SK-N-SH (cell line): ENCODE data around the gene SNX3. TPM values are rescaled to one million over a fixed set of nuclear protein-coding genes. Genes with fewer than 3 reads are reported as not detected.

Experiments used
- CTCF ChIA-PET: fragments of 300-600, 350-600 bp; formaldehyde crosslinking; extraction: SDS; loops from one replicate; lab custom pipeline; 2021; lab: Yijun Ruan, JAX
- POLR2A ChIA-PET: fragments of 350-600 bp; sonication (Branson Sonifier 250); formaldehyde crosslinking; extraction: SDS; loops from one replicate; lab custom pipeline; 2020; ENCODE audit warnings: antibody characterized with exemption, inconsistent platforms; lab: Yijun Ruan, JAX
- DNase-seq: peaks from one replicate; pipeline ENCODE4 v3.0.0; 2012
- H2AFZ ChIP-seq: fragments of 200-600 bp; sonication (generic); 2 replicates; pipeline ENCODE4 v1.8.1; 2016; ENCODE audit warnings: antibody characterized with exemption, mild to moderate bottlenecking, low read depth
- H3F3A ChIP-seq: fragments of 200-600 bp; sonication (generic); replicated peaks from 2 replicates; pipeline ENCODE3; 2016; ENCODE audit warnings: antibody characterized with exemption, mild to moderate bottlenecking; ENCODE audit not compliant: insufficient read depth
- H3K27ac ChIP-seq, 2 experiments: fragments of 200-500 bp in 1 of 2; fragments of 200-600 bp in 1 of 2; sonication (Bioruptor generic) in 1 of 2; sonication (generic), shearing (Covaris generic) in 1 of 2; 2 replicates each; pipeline versions ENCODE4 v1.5.1 to v1.6.1; 2014 to 2016; ENCODE audit warnings: low read depth in 2 of 2, inconsistent platforms in 1 of 2, low read length in 1 of 2, mild to moderate bottlenecking in 1 of 2, mixed read lengths in 1 of 2
- H3K27me3 ChIP-seq: fragments of 200-600 bp; sonication (generic), shearing (Covaris generic); 2 replicates; pipeline ENCODE4 v1.6.1; 2016; ENCODE audit warnings: mixed run types; ENCODE audit not compliant: insufficient read depth
- H3K36me3 ChIP-seq, 2 experiments: fragments of 200-500 bp in 1 of 2; fragments of 200-600 bp in 1 of 2; sonication (Bioruptor generic) in 1 of 2; sonication (generic) in 1 of 2; replicated peaks in 1 of 2; 2 replicates each; pipeline versions ENCODE3 to v1.5.1; 2014 to 2016; ENCODE audit warnings: low read length in 1 of 2, mild to moderate bottlenecking in 1 of 2; ENCODE audit not compliant: insufficient read depth in 2 of 2, control insufficient read depth in 1 of 2
- H3K4me1 ChIP-seq, 2 experiments: fragments of 200-500 bp in 1 of 2; fragments of 200-600 bp in 1 of 2; sonication (Bioruptor generic) in 1 of 2; sonication (generic), shearing (Covaris generic) in 1 of 2; 2 replicates each; pipeline versions ENCODE4 v1.5.1 to v1.6.1; 2014 to 2016; ENCODE audit warnings: low read depth in 1 of 2, low read length in 1 of 2, mixed run types in 1 of 2; ENCODE audit not compliant: insufficient read depth in 2 of 2, control insufficient read depth in 1 of 2
- H3K4me2 ChIP-seq: fragments of 200-600 bp; sonication (generic), shearing (Covaris generic); 2 replicates; pipeline ENCODE4 v1.6.1; 2017; ENCODE audit warnings: mixed run types
- H3K4me3 ChIP-seq, 2 experiments: fragments of 200-500 bp in 1 of 2; fragments of 200-600 bp in 1 of 2; sonication (Bioruptor generic) in 1 of 2; sonication (generic), shearing (Covaris generic) in 1 of 2; 2 replicates each; pipeline versions ENCODE4 v1.5.1 to v1.8.1; 2014 to 2016; ENCODE audit warnings: low read depth in 2 of 2, inconsistent platforms in 1 of 2, low read length in 1 of 2, mild to moderate bottlenecking in 1 of 2, mixed read lengths in 1 of 2, moderate library complexity in 1 of 2
- H3K79me2 ChIP-seq: fragments of 200-600 bp; sonication (generic); 2 replicates; pipeline ENCODE4 v1.8.1; 2017; ENCODE audit warnings: mild to moderate bottlenecking; ENCODE audit not compliant: insufficient read depth
- H3K9ac ChIP-seq: fragments of 200-600 bp; sonication (generic); 2 replicates; pipeline ENCODE4 v1.6.1; 2017; ENCODE audit warnings: mixed run types
- H3K9me2 ChIP-seq: fragments of 200-600 bp; sonication (generic); 2 replicates; pipeline ENCODE4 v1.6.1; 2017; ENCODE audit warnings: mixed run types
- H3K9me3 ChIP-seq: fragments of 200-600 bp; sonication (generic); 2 replicates; pipeline ENCODE4 v1.6.1; 2017; ENCODE audit warnings: mixed run types, mild to moderate bottlenecking, moderate library complexity
- H4K20me1 ChIP-seq: fragments of 200-600 bp; sonication (generic); 2 replicates; pipeline ENCODE4 v1.6.1; 2017; ENCODE audit warnings: mild to moderate bottlenecking, mixed run types; ENCODE audit not compliant: insufficient read depth
- CHD2 ChIP-seq: fragments of 150-350 bp; IDR thresholded peaks from 2 replicates; pipeline ENCODE4 v1.6.1; 2018; ENCODE audit warnings: low read length; ENCODE audit not compliant: partially characterized antibody
- FOSL2 ChIP-seq: IDR thresholded peaks from 2 replicates; pipeline ENCODE4 v1.4.0; 2012; ENCODE audit warnings: low read depth, mild to moderate bottlenecking, moderate library complexity, borderline replicate concordance
- FOXJ3 ChIP-seq: sonication (generic); formaldehyde crosslinking; IDR thresholded peaks from 2 replicates; pipeline ENCODE4 v1.5.1; 2020; ENCODE audit warnings: mild to moderate bottlenecking, missing genetic modification reagents
- FOXM1 ChIP-seq: IDR thresholded peaks from 2 replicates; pipeline ENCODE4 v1.4.0; 2012; ENCODE audit warnings: low read depth, mild to moderate bottlenecking
- JUND ChIP-seq: IDR thresholded peaks from 2 replicates; pipeline ENCODE4 v1.4.0; 2012
- MEF2A ChIP-seq: IDR thresholded peaks from 2 replicates; pipeline ENCODE4 v1.4.0; 2012; ENCODE audit warnings: low read depth, borderline replicate concordance
- MXI1 ChIP-seq: IDR thresholded peaks from 2 replicates; pipeline ENCODE4 v1.6.1; 2012; ENCODE audit warnings: mild to moderate bottlenecking, low read depth, low read length, improper control_type of control experiment
- POLR2AphosphoS5 ChIP-seq: IDR thresholded peaks from 2 replicates; pipeline ENCODE4 v1.6.1; 2012; ENCODE audit warnings: low read depth, low read length
- RCOR1 ChIP-seq: fragments of 150-350 bp; IDR thresholded peaks from 2 replicates; pipeline ENCODE4 v1.6.1; 2017; ENCODE audit warnings: antibody characterized with exemption, low read length
- RFX5 ChIP-seq: IDR thresholded peaks from 2 replicates; pipeline ENCODE4 v1.6.1; 2012; ENCODE audit warnings: mild to moderate bottlenecking, improper control_type of control experiment, low read length
- TAF1 ChIP-seq: IDR thresholded peaks from 2 replicates; pipeline ENCODE4 v1.6.1; 2012; ENCODE audit warnings: low read depth, mild to moderate bottlenecking, low read length, moderate library complexity, borderline replicate concordance
- WGBS: methylation state at CpG from one replicate; pipeline ENCODE4 v1.1.6; 2017; ENCODE audit warnings: low lambda C conversion rate; 5-methylcytosine and 5-hydroxymethylcytosine counted together
- polyA plus RNA-seq, 3 experiments: library from polyadenylated mRNA; depleted of rRNA; stranded (reverse); fragments of >200 nt; gene quantifications; 2 replicates each; pipeline ENCODE4 v1.2.3, GENCODE V29; 2012
- TF ChIP-seq, protein P1 (sequence below): IDR thresholded peaks from 2 replicates; pipeline ENCODE4 v1.4.0; 2012; ENCODE audit warnings: low read depth, borderline replicate concordance
- TF ChIP-seq, protein P2 (sequence below): fragments of 150-350 bp; IDR thresholded peaks from 2 replicates; pipeline ENCODE4 v1.6.1; 2016; ENCODE audit warnings: mild to moderate bottlenecking, low read depth, low read length
- TF ChIP-seq, protein P3 (sequence below): IDR thresholded peaks from 2 replicates; pipeline ENCODE4 v1.4.0; 2012; ENCODE audit warnings: low read depth, borderline replicate concordance
- TF ChIP-seq, protein P4 (sequence below): fragments of 200-600 bp; sonication (generic); IDR thresholded peaks from 2 replicates; pipeline ENCODE4 v1.6.1; 2017; ENCODE audit warnings: antibody characterized with exemption, mild to moderate bottlenecking, moderate library complexity

Gene SNX3
- polyA plus RNA-seq, 1 of the 3 experiments (the other 2 are of a cell fraction), result 105 TPM

DNA sequence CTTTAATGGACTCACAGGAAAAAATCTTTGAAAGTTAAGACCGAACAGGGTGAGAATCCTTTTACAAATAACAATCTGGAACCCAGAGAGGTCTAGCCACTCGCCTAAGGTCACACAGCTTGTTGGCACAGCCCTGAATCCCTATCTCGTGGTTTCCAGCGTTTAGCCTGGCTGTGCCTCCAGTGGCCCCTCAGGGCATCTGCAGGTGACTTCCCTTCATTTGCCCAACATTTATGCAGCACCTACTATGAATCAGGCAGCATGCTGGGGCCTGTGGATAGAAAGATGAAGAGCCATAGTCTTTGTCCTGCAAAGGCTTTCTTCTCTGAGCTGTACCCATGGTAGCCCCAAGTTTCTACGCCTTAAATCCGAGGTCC is 97.6 kb downstream of the SNX3 start:
- CTCF ChIA-PET, result interaction anchor here (1.2 kb wide), 1 partner anchor 11 kb away, joined by 4 read pairs; no protein-coding TSS in a partner anchor
- 6% methylated on average over 2 of the region's 6 CpGs for WGBS

DNA sequence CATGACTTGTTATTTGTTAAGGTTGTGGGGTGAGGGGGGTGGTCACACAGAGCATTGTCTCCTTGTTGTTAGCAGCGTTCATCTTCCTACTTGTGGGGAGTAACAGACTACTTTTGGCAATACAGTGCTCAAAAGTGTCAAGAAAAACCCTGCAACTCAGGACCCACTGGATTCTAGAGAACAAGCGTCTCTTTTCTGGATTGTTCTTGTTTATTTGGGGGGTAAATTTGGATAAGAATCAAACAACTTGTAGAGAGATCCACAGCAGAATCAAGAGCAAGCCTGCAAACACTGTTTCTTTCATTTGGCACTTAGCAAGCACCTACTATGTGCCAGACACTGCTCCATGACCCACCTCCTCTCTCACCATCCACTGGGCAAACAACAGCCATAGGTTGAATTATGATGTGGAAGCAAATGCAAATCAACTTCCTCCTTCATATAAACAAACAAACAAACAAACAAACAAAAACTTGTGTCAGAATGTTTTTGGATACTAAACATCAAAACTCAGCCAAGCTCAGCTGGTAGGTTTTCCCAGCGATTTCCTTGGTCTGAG is 99.0 kb downstream of the SNX3 start:
- H4K20me1 ChIP-seq, result no peaks in the 10 kb centered on the region
- ChIA-PET POLR2A (no interaction called here), CTCF (interaction anchor here (1.1 to 1.4 kb wide), 3 partner anchors 13 to 331 kb away, joined by 4 read pairs; no protein-coding TSS in a partner anchor)
- H3K27ac ChIP-seq, result no peak overlapping the region
- no peaks in the 10 kb centered on the region for H3K9me2 ChIP-seq
- H3F3A ChIP-seq, result no peaks in the 10 kb centered on the region
- no peak overlapping the region for H3K9ac ChIP-seq
- no peak overlapping the region for H2AFZ ChIP-seq
- TF ChIP-seq, protein P1, sequence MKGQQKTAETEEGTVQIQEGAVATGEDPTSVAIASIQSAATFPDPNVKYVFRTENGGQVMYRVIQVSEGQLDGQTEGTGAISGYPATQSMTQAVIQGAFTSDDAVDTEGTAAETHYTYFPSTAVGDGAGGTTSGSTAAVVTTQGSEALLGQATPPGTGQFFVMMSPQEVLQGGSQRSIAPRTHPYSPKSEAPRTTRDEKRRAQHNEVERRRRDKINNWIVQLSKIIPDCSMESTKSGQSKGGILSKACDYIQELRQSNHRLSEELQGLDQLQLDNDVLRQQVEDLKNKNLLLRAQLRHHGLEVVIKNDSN, result no peak
- TF ChIP-seq POLR2AphosphoS5 (no peak), FOXJ3 (no peak), FOXM1 (no peak), MEF2A (no peak), TAF1 (no peak), RFX5 (no peak), FOSL2 (no peak), MXI1 (no peak), CHD2 (no peak), JUND (no peak)
- TF ChIP-seq, protein P2, sequence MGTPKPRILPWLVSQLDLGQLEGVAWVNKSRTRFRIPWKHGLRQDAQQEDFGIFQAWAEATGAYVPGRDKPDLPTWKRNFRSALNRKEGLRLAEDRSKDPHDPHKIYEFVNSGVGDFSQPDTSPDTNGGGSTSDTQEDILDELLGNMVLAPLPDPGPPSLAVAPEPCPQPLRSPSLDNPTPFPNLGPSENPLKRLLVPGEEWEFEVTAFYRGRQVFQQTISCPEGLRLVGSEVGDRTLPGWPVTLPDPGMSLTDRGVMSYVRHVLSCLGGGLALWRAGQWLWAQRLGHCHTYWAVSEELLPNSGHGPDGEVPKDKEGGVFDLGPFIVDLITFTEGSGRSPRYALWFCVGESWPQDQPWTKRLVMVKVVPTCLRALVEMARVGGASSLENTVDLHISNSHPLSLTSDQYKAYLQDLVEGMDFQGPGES, result no peak
- TF ChIP-seq, protein P3, sequence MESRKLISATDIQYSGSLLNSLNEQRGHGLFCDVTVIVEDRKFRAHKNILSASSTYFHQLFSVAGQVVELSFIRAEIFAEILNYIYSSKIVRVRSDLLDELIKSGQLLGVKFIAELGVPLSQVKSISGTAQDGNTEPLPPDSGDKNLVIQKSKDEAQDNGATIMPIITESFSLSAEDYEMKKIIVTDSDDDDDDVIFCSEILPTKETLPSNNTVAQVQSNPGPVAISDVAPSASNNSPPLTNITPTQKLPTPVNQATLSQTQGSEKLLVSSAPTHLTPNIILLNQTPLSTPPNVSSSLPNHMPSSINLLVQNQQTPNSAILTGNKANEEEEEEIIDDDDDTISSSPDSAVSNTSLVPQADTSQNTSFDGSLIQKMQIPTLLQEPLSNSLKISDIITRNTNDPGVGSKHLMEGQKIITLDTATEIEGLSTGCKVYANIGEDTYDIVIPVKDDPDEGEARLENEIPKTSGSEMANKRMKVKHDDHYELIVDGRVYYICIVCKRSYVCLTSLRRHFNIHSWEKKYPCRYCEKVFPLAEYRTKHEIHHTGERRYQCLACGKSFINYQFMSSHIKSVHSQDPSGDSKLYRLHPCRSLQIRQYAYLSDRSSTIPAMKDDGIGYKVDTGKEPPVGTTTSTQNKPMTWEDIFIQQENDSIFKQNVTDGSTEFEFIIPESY, result no peak
- no peaks in the 10 kb centered on the region for H3K36me3 ChIP-seq
- H3K4me1 ChIP-seq, result peaks cover 0 to 32% of the 10 kb centered on the region in 2 experiments; a peak in 1 of 4 replicates
- H3K79me2 ChIP-seq, result no peaks in the 10 kb centered on the region
- H3K9me3 ChIP-seq, result no peaks in the 10 kb centered on the region
- peaks cover 98% of the 10 kb centered on the region for H3K27me3 ChIP-seq
- no peak overlapping the region for H3K4me2 ChIP-seq
- WGBS, result 27% methylated on average over 3 of the region's 3 CpGs
- H3K4me3 ChIP-seq, result no peak overlapping the region
- no peak for DNase-seq

More for the DNA sequence above, 97.6 kb downstream of the SNX3 start:
- TF ChIP-seq, protein P4, sequence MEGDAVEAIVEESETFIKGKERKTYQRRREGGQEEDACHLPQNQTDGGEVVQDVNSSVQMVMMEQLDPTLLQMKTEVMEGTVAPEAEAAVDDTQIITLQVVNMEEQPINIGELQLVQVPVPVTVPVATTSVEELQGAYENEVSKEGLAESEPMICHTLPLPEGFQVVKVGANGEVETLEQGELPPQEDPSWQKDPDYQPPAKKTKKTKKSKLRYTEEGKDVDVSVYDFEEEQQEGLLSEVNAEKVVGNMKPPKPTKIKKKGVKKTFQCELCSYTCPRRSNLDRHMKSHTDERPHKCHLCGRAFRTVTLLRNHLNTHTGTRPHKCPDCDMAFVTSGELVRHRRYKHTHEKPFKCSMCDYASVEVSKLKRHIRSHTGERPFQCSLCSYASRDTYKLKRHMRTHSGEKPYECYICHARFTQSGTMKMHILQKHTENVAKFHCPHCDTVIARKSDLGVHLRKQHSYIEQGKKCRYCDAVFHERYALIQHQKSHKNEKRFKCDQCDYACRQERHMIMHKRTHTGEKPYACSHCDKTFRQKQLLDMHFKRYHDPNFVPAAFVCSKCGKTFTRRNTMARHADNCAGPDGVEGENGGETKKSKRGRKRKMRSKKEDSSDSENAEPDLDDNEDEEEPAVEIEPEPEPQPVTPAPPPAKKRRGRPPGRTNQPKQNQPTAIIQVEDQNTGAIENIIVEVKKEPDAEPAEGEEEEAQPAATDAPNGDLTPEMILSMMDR, result peak; percentile 21; the same call in 1 of the 2 replicates
- TF ChIP-seq RCOR1, result no peak
- POLR2A ChIA-PET, result interaction anchor here (0.6 kb wide), 1 partner anchor 35 kb away, joined by 3 read pairs; no protein-coding TSS in a partner anchor
- no peaks in the 10 kb centered on the region for H3K9me2 ChIP-seq
- no peak overlapping the region for H2AFZ ChIP-seq
- H3K9ac ChIP-seq, result no peak overlapping the region
- no peaks in the 10 kb centered on the region for H4K20me1 ChIP-seq
- no peak overlapping the region for H3K4me3 ChIP-seq
- H3K27me3 ChIP-seq, result peaks cover 88% of the 10 kb centered on the region
- H3K79me2 ChIP-seq, result no peaks in the 10 kb centered on the region
- H3K9me3 ChIP-seq, result no peaks in the 10 kb centered on the region
- H3K27ac ChIP-seq, result no peak overlapping the region
- no peaks in the 10 kb centered on the region for H3F3A ChIP-seq
- no peaks in the 10 kb centered on the region for H3K36me3 ChIP-seq
- 0 out of 2 replicates have a peak overlapping the region, but pooled peaks have one; percentile 41 for H3K4me2 ChIP-seq
- DNase-seq, result no peak
- peaks cover 0 to 22% of the 10 kb centered on the region in 2 experiments; a peak in 1 of 4 replicates for H3K4me1 ChIP-seq
